Activated CD8-positive, alpha-beta memory T cell treated with anti-CD3 and anti-CD28 coated beads, Interleukin-2, amount 50 U/mL, for 1 hour (primary cell): ENCODE measurements around the gene ODF2L.

Experiments used
- DNase-seq: peaks from one replicate; pipeline ENCODE4 v3.0.0-alpha.2; 2020; ENCODE audit errors: extremely low read depth

Gene ODF2L

GRCh38 chr1:86318436-86318835, 77.7 kb downstream of the ODF2L start:
- no peak for DNase-seq

- DNase-seq, result no peak
Observed at GRCh38 chr1:86317926-86318325, 78.2 kb downstream of the ODF2L start.

DNA sequence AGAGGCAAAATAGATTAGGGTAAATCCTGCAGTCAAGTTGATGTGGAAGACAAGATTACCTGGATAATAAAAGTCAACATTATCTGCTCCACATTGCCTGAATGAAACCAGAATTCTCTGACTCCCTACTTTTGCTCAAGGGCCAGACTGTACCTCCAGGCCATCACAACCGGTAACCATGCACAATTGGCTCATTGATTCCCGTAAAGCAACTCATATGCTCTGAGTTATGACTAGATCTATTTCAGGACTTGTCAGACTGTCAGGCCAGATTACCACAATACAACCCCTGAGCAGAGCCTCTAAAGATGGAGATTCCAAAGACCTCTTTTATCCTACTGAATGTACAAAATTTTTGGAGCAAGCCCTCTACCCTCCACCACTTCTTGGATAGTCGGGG, 90.4 kb downstream of the ODF2L start:
- DNase-seq, result no peak

DNA sequence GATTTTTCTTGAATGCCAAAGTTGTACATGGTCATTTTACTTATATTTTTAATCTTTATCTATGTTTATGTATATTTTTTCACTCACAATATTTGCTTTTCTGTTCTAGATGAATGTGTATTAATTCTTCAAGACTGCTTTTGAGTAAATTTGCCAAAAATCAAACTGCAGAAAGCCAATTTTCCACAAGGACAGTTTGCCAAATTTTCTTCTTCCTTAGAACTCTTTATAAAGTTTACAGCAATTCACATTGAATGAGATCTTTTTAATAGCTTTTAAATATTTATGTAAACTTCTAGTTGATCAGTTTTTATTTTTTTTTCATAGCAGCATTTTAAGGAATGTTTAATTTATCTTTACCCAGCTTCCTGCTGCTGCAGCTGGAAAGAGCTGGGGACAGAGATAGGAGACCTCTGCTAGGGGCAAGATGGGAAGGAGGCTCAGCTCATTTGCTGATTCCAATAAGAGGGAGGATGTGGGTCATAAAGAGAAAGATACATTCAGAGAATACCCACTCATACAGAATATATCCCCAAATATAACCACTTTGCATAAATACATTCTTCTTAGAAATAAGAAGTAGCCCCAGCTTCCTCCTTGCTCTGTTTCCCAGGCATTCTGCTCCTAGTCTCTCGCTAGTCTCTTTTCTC, 93.0 kb downstream of the ODF2L start:
- no peak for DNase-seq
